Astrocyte (in vitro differentiated cells and primary cell): Measurements from ENCODE around the gene NME1.

Source experiments
- CTCF ChIP-seq: IDR thresholded peaks from 2 replicates; pipeline ENCODE4 v1.5.1; 2011; ENCODE audit warnings: low read depth, mild to moderate bottlenecking, inconsistent platforms, low read length, moderate library complexity; ENCODE audit not compliant: insufficient read depth
- EZH2 ChIP-seq: IDR thresholded peaks from 2 replicates; pipeline ENCODE4 v1.6.1; 2012; ENCODE audit warnings: mild to moderate bottlenecking, low read length, inconsistent platforms; ENCODE audit not compliant: insufficient read depth

- peak; percentile 46 for TF ChIP-seq CTCF
- TF ChIP-seq EZH2: no peak
Measured at GRCh38 chr17:51166987-51167931, 13.9 kb downstream of the NME1 start.
